Neural crest cell (in vitro differentiated cells): ENCODE results near the gene CDC20. TPM values are rescaled to one million over a fixed set of nuclear protein-coding genes. Genes with fewer than 3 reads are reported as not detected.
"Not testable (repeated sequence)": the region's sequence is repeated elsewhere in the genome, so short reads cannot be mapped to it uniquely, and the experiment has no call there.

Experiments used
- DNase-seq: peaks from one replicate; pipeline ENCODE4 v3.0.0; 2021; ENCODE audit warnings: low read depth, mixed read lengths, low spot score
- H3K27ac Mint-ChIP-seq: one replicate; pipeline ENCODE4 v1.8.0; 2021; ENCODE audit warnings: mild to moderate bottlenecking, mixed read lengths; ENCODE audit not compliant: unreplicated experiment
- H3K27me3 Mint-ChIP-seq: 2 replicates; pipeline ENCODE4 v1.8.0; 2021; ENCODE audit warnings: low read depth, mild to moderate bottlenecking, mixed read lengths
- H3K36me3 Mint-ChIP-seq: 2 replicates; pipeline ENCODE4 v1.8.0; 2021; ENCODE audit warnings: low read depth, mild to moderate bottlenecking, mixed read lengths
- H3K4me1 Mint-ChIP-seq: 2 replicates; pipeline ENCODE4 v1.8.0; 2021; ENCODE audit warnings: mixed read lengths
- H3K4me3 Mint-ChIP-seq: one replicate; pipeline ENCODE4 v1.8.0; 2021; ENCODE audit warnings: mild to moderate bottlenecking, mixed read lengths
- H3K9me3 Mint-ChIP-seq: 2 replicates; pipeline ENCODE4 v1.8.0; 2021; ENCODE audit warnings: mixed read lengths
- CTCF ChIP-seq: fragments of 200-600 bp; sonication (generic); conservative IDR thresholded peaks from 2 replicates; pipeline ENCODE4 v1.5.0; 2021; ENCODE audit warnings: antibody characterized with exemption, mild to moderate bottlenecking
- total RNA-seq: library from RNA; stranded (reverse); gene quantifications from 2 replicates; pipeline ENCODE4 v1.2.1, GENCODE V29; 2021

The CDC20 gene
- total RNA-seq, 1 donor from 2014 or later: 196 TPM

- H3K27me3 Mint-ChIP-seq: no peaks in the 10 kb centered on the region
- H3K36me3 Mint-ChIP-seq: peaks cover 25% of the 10 kb centered on the region
- no peak for TF ChIP-seq CTCF
- no peak for DNase-seq
- H3K4me1 Mint-ChIP-seq: peaks cover 46% of the 10 kb centered on the region
- H3K9me3 Mint-ChIP-seq: no peaks in the 10 kb centered on the region
- H3K27ac Mint-ChIP-seq: no peak overlapping the region
- peak overlapping the region; percentile 82 for H3K4me3 Mint-ChIP-seq
Observed at GRCh38 chr1:43366179-43366578, 7.4 kb downstream of the CDC20 start.

- Mint-ChIP-seq H3K27ac (no peak overlapping the region), H3K4me1 (peaks cover 42% of the 10 kb centered on the region), H3K27me3 (no peaks in the 10 kb centered on the region), H3K4me3 (peak overlapping the region; percentile 86), H3K36me3 (peaks cover 20% of the 10 kb centered on the region), H3K9me3 (no peaks in the 10 kb centered on the region)
- no peak for DNase-seq
- no peak for TF ChIP-seq CTCF
Observed at GRCh38 chr1:43366601-43367025, 7.8 kb downstream of the CDC20 start.

- Mint-ChIP-seq H3K27me3 (no peaks in the 10 kb centered on the region), H3K36me3 (peaks cover 15% of the 10 kb centered on the region), H3K27ac (no peak overlapping the region), H3K9me3 (no peaks in the 10 kb centered on the region), H3K4me3 (peak overlapping the region; percentile 86), H3K4me1 (peaks cover 35% of the 10 kb centered on the region)
- DNase-seq: no peak
- TF ChIP-seq CTCF: no peak
Observed at GRCh38 chr1:43367026-43367903, 8.5 kb downstream of the CDC20 start.

GRCh38 chr1:43367904-43368645 lies 9.3 kb downstream of the CDC20 start, which contains the start of gene ELOVL1:
ELOVL1 (minus strand) TSS chr1:43368011; CDS start chr1:43365609, 2,402 bp downstream.
- H3K27ac Mint-ChIP-seq: peak within 1 kb of the TSS; percentile 92
- H3K4me3 Mint-ChIP-seq: peak within 1 kb of the TSS; percentile 86
- H3K36me3 Mint-ChIP-seq: peaks cover 15% of the 10 kb centered on the region
- no peak for TF ChIP-seq CTCF
- peaks cover 30% of the 10 kb centered on the region for H3K4me1 Mint-ChIP-seq
- no peaks in the 10 kb centered on the region for H3K27me3 Mint-ChIP-seq
- DNase-seq: peak; percentile 88
- no peaks in the 10 kb centered on the region for H3K9me3 Mint-ChIP-seq

- H3K9me3 Mint-ChIP-seq: no peaks in the 10 kb centered on the region
- H3K27ac Mint-ChIP-seq: peak overlapping the region; percentile 92
- no peak for TF ChIP-seq CTCF
- peaks cover 26% of the 10 kb centered on the region for H3K4me1 Mint-ChIP-seq
- DNase-seq: no peak
- H3K4me3 Mint-ChIP-seq: peak overlapping the region; percentile 82
- H3K27me3 Mint-ChIP-seq: no peaks in the 10 kb centered on the region
- H3K36me3 Mint-ChIP-seq: peaks cover 15% of the 10 kb centered on the region
Observed at GRCh38 chr1:43368646-43369020, 9.9 kb downstream of the CDC20 start.

- H3K36me3 Mint-ChIP-seq, H3K4me3 Mint-ChIP-seq, H3K9me3 Mint-ChIP-seq, H3K27me3 Mint-ChIP-seq, DNase-seq, H3K27ac Mint-ChIP-seq: not testable (repeated sequence)
- peaks cover 21% of the 10 kb centered on the region for H3K4me1 Mint-ChIP-seq
Observed at GRCh38 chr1:43369779-43370178, 11.0 kb downstream of the CDC20 start.
